ENCODE data around the gene PHF21B.

The PHF21B gene

GRCh38 chr22:44951510-44951816 is 58.3 kb downstream of the PHF21B start:
- no peak for DNase-seq (ENCODE audit: low read depth, low spot score)
- H3K4me3 ChIP-seq (ENCODE audit: low read depth, low read length): no peak overlapping the region
- in situ Hi-C loops (cut with HindIII; ENCODE audit: low sequenced_read_pairs): no loop called here
- no peak for TF ChIP-seq CTCF (IDR thresholded peaks at IDR 0.05; ENCODE audit: low read depth, low read length)

GRCh38 chr22:44950806-44951509 is 58.8 kb downstream of the PHF21B start:
- in situ Hi-C loops (cut with HindIII; ENCODE audit: low sequenced_read_pairs): no loop called here
- no peak for TF ChIP-seq CTCF (IDR thresholded peaks at IDR 0.05; ENCODE audit: low read depth, low read length)
- no peak for DNase-seq (ENCODE audit: low read depth, low spot score)
- no peak overlapping the region for H3K4me3 ChIP-seq (ENCODE audit: low read depth, low read length)

GRCh38 chr22:44947846-44948245 is 62.0 kb downstream of the PHF21B start:
- TF ChIP-seq CTCF (IDR thresholded peaks at IDR 0.05; ENCODE audit: low read depth, low read length): no peak
- no peak for DNase-seq (ENCODE audit: low read depth, low spot score)
- in situ Hi-C loops (cut with HindIII; ENCODE audit: low sequenced_read_pairs): no loop called here
- H3K4me3 ChIP-seq (ENCODE audit: low read depth, low read length): no peak overlapping the region

DNA sequence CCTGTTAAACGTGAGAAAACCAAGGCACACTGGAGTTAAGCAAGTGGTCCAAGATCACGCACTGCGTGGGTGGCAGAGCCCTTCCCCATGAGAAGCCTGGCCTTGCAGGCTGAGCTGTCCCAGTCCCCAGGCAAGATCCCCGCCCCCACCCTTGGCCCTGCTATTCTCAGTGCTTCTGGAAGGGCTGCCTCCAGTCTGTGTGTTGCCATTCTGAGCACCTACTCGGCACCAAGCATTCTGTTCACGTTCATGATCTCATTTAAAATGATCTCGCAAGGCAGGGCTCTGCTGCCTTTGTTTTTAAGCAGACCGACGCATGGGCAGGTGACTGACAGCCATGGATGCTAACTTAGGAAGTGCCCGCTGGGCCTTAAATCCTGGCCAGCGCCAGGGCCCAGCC is 62.8 kb downstream of the PHF21B start:
- in situ Hi-C loops (cut with HindIII; ENCODE audit: low sequenced_read_pairs): no loop called here
- no peak for TF ChIP-seq CTCF (IDR thresholded peaks at IDR 0.05; ENCODE audit: low read depth, low read length)
- DNase-seq (ENCODE audit: low read depth, low spot score): no peak
- H3K4me3 ChIP-seq (ENCODE audit: low read depth, low read length): no peak overlapping the region

- H3K4me3 ChIP-seq (ENCODE audit: low read depth, low read length): no peak overlapping the region
- no peak for DNase-seq (ENCODE audit: low read depth, low spot score)
- in situ Hi-C loops (cut with HindIII; ENCODE audit: low sequenced_read_pairs): no loop called here
- no peak for TF ChIP-seq CTCF (IDR thresholded peaks at IDR 0.05; ENCODE audit: low read depth, low read length)
Measured at GRCh38 chr22:44944883-44945601, 64.8 kb downstream of the PHF21B start.

DNA sequence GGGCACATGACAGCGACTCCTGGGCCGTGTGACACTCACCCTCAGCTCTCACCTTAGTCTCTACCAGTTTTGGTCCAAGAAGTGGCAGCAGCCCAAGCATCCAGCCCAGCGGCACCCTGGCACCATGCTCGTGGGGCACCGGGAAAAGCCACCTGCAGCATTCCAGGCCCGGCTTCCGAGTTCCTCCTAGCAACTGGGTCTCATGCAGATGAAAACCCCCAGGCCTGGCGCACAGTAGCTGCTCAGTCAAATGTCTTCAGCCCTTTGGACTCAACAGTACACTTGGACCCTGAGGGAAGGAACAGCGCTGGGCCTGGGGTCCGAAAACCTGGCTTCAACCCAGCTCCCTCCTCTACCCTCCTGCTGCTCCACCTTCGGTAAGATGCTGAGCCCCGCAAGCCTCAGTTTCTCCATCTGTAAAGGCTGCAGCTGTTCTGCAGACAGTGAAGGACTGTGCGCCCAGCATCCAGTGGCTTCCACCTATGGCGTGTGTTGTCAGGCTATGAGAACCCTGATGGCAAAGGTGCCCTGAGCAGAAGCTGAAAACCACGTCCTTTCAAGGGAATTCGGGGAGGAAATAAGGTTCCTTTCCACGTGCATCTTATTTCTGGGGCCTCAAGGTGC is 66.0 kb downstream of the PHF21B start:
- no peak for DNase-seq (ENCODE audit: low read depth, low spot score)
- in situ Hi-C loops (cut with HindIII; ENCODE audit: low sequenced_read_pairs): no loop called here
- no peak for TF ChIP-seq CTCF (IDR thresholded peaks at IDR 0.05; ENCODE audit: low read depth, low read length)
- no peak overlapping the region for H3K4me3 ChIP-seq (ENCODE audit: low read depth, low read length)

Measured in astrocyte of the spinal cord (primary cell).